H1 (cell line): ENCODE results near the gene SELENOI. TPM values are rescaled to one million over a fixed set of nuclear protein-coding genes. Genes with fewer than 3 reads are reported as not detected.

ENCODE experiments used
- CTCF ChIA-PET: fragments of 300-600 bp; sonication (Branson Sonifier 250); formaldehyde crosslinking; loops from one replicate; lab custom pipeline; 2021; ENCODE audit not compliant: partially characterized antibody; lab: Charles Lee
- POLR2A ChIA-PET: fragments of 300-600 bp; sonication (Branson Sonifier 250); formaldehyde crosslinking; loops from one replicate; lab custom pipeline; 2021; ENCODE audit warnings: inconsistent platforms; ENCODE audit not compliant: partially characterized antibody; lab: Charles Lee
- DNase-seq, 2 experiments: peaks; one replicate each; pipeline versions ENCODE4 v3.0.0 to v3.0.0-alpha.2; 2010 to 2022; ENCODE audit warnings: low spot score in 2 of 2, low read depth in 1 of 2, mixed read lengths in 1 of 2
- FAIRE-seq: peaks from 2 replicates; lab custom pipeline; 2011; peaks lifted over from hg19 to GRCh38; lab: Jason Lieb, UNC
- H2AFZ ChIP-seq: 2 replicates; pipeline ENCODE4 v1.8.1; 2012; ENCODE audit warnings: low read length, inconsistent platforms
- H2AK5ac ChIP-seq: 2 replicates; pipeline ENCODE4 v1.6.1; 2013; ENCODE audit warnings: low read depth, low read length
- H2BK120ac ChIP-seq: replicated peaks from 2 replicates; pipeline ENCODE3; 2013; ENCODE audit warnings: low read depth, low read length, inconsistent platforms
- H2BK12ac ChIP-seq: 2 replicates; pipeline ENCODE4 v1.6.1; 2013; ENCODE audit warnings: low read depth, low read length
- H2BK15ac ChIP-seq: 2 replicates; pipeline ENCODE4 v1.6.1; 2013; ENCODE audit warnings: low read length
- H2BK20ac ChIP-seq: 2 replicates; pipeline ENCODE4 v1.6.1; 2013; ENCODE audit warnings: low read length
- H2BK5ac ChIP-seq: 2 replicates; pipeline ENCODE4 v1.6.1; 2013; ENCODE audit warnings: low read depth, low read length
- H3K14ac ChIP-seq: 2 replicates; pipeline ENCODE4 v1.6.1; 2013; ENCODE audit warnings: inconsistent platforms; ENCODE audit not compliant: insufficient read length
- H3K18ac ChIP-seq: 2 replicates; pipeline ENCODE4 v1.6.1; 2013; ENCODE audit warnings: low read length; ENCODE audit errors: extremely low read depth
- H3K23ac ChIP-seq: 2 replicates; pipeline ENCODE4 v1.6.1; 2013; ENCODE audit warnings: inconsistent platforms; ENCODE audit not compliant: insufficient read length
- H3K23me2 ChIP-seq: 2 replicates; pipeline ENCODE4 v1.6.1; 2013; ENCODE audit warnings: low read depth, low read length
- H3K27ac ChIP-seq: 2 replicates; pipeline ENCODE4 v1.6.1; 2011; ENCODE audit warnings: low read depth, low read length, inconsistent platforms
- H3K27me3 ChIP-seq, 4 experiments: replicated peaks in 1 of 4; 1 replicate in 1 of 4; 2 replicates in 3 of 4; pipeline versions ENCODE4 v1.6.1 to v1.8.1; 2011 to 2013; ENCODE audit warnings: low read length in 3 of 4, mild to moderate bottlenecking in 3 of 4, inconsistent platforms in 2 of 4, mixed read lengths in 2 of 4, moderate library complexity in 1 of 4; ENCODE audit not compliant: control insufficient read depth in 3 of 4, insufficient read depth in 3 of 4; ENCODE audit errors: extremely low read depth in 1 of 4
- H3K36me3 ChIP-seq, 4 experiments: 2 replicates each; pipeline versions ENCODE4 v1.6.1 to v1.8.1; 2011 to 2013; ENCODE audit warnings: mild to moderate bottlenecking in 4 of 4, low read length in 3 of 4, moderate library complexity in 2 of 4, control low read depth in 1 of 4, inconsistent platforms in 1 of 4; ENCODE audit not compliant: insufficient read depth in 4 of 4, control insufficient read depth in 2 of 4
- H3K4ac ChIP-seq: replicated peaks from 2 replicates; pipeline ENCODE3; 2013; ENCODE audit warnings: low read length, low read depth, mixed read lengths, inconsistent platforms; ENCODE audit not compliant: insufficient read length
- H3K4me1 ChIP-seq, 4 experiments: replicated peaks in 1 of 4; 1 replicate in 1 of 4; 2 replicates in 3 of 4; pipeline versions ENCODE4 v1.6.1 to v1.8.1; 2011 to 2013; ENCODE audit warnings: low read length in 3 of 4, inconsistent platforms in 2 of 4, mixed read lengths in 1 of 4; ENCODE audit not compliant: insufficient read depth in 4 of 4, control insufficient read depth in 3 of 4
- H3K4me2 ChIP-seq, 2 experiments: 2 replicates each; pipeline versions ENCODE4 v1.6.1 to v1.8.1; 2011 to 2013; ENCODE audit warnings: low read depth in 2 of 2, low read length in 2 of 2, control low read depth in 1 of 2, inconsistent platforms in 1 of 2, mild to moderate bottlenecking in 1 of 2; ENCODE audit not compliant: insufficient read depth in 1 of 2
- H3K4me3 ChIP-seq, 4 experiments: fragments of 200-600, 300-600 bp in 1 of 4; sonication (generic), shearing (Covaris generic), sonication (Bioruptor Twin) in 1 of 4; 2 replicates each; pipeline versions ENCODE4 v1.5.1 to v1.8.1; 2011 to 2016; ENCODE audit warnings: low read length in 4 of 4, low read depth in 3 of 4, control low read depth in 2 of 4, inconsistent platforms in 2 of 4, mild to moderate bottlenecking in 2 of 4, mixed read lengths in 1 of 4, moderate library complexity in 1 of 4; ENCODE audit not compliant: insufficient read depth in 2 of 4; ENCODE audit errors: extremely low read depth in 1 of 4
- H3K56ac ChIP-seq: replicated peaks from 2 replicates; pipeline ENCODE3; 2013; ENCODE audit warnings: low read depth, mild to moderate bottlenecking, mixed read lengths, low read length, inconsistent platforms; ENCODE audit not compliant: insufficient read length
- H3K79me1 ChIP-seq: 2 replicates; pipeline ENCODE4 v1.6.1; 2013; ENCODE audit warnings: low read depth, low read length, control low read depth
- H3K79me2 ChIP-seq, 2 experiments: 2 replicates each; pipeline versions ENCODE4 v1.6.1 to v1.8.1; 2012 to 2013; ENCODE audit warnings: low read length in 2 of 2, mild to moderate bottlenecking in 2 of 2, inconsistent platforms in 1 of 2; ENCODE audit not compliant: insufficient read depth in 2 of 2, control insufficient read depth in 1 of 2
- H3K9ac ChIP-seq, 4 experiments: replicated peaks in 1 of 4; 1 replicate in 1 of 4; 2 replicates in 3 of 4; pipeline versions ENCODE4 v1.6.1 to v1.8.1; 2011 to 2013; ENCODE audit warnings: low read depth in 3 of 4, low read length in 3 of 4, control low read depth in 2 of 4, mild to moderate bottlenecking in 2 of 4, moderate library complexity in 2 of 4, inconsistent platforms in 1 of 4; ENCODE audit errors: extremely low read depth in 1 of 4
- H3K9me3 ChIP-seq, 2 experiments: 2 replicates each; pipeline versions ENCODE4 v1.6.1 to v1.8.1; 2012 to 2013; ENCODE audit warnings: mild to moderate bottlenecking in 2 of 2, moderate library complexity in 2 of 2, control low read depth in 1 of 2, inconsistent platforms in 1 of 2, low read depth in 1 of 2, low read length in 1 of 2, mixed read lengths in 1 of 2; ENCODE audit not compliant: insufficient read depth in 2 of 2
- H4K20me1 ChIP-seq, 2 experiments: replicated peaks in 1 of 2; 2 replicates each; pipeline versions ENCODE3 to v1.8.1; 2011 to 2013; ENCODE audit warnings: inconsistent platforms in 2 of 2, low read length in 2 of 2, mild to moderate bottlenecking in 1 of 2; ENCODE audit not compliant: insufficient read depth in 2 of 2, control insufficient read depth in 1 of 2
- H4K5ac ChIP-seq: 2 replicates; pipeline ENCODE4 v1.6.1; 2013; ENCODE audit warnings: low read length, low read depth, mixed read lengths, inconsistent platforms; ENCODE audit not compliant: insufficient read length
- H4K8ac ChIP-seq: 2 replicates; pipeline ENCODE4 v1.8.0; 2013; ENCODE audit warnings: mild to moderate bottlenecking, moderate library complexity, low read length, inconsistent platforms; ENCODE audit not compliant: insufficient read depth; ENCODE audit errors: extremely low read depth
- H4K91ac ChIP-seq: replicated peaks from 2 replicates; pipeline ENCODE3; 2013; ENCODE audit warnings: low read length, mixed read lengths, inconsistent platforms; ENCODE audit not compliant: insufficient read length
- CHD2 ChIP-seq: IDR thresholded peaks from 2 replicates; pipeline ENCODE4 v1.6.1; 2012; ENCODE audit warnings: low read length, improper control_type of control experiment
- HDAC2 ChIP-seq, 2 experiments: fragments of 300-600 bp in 1 of 2; sonication (generic) in 1 of 2; IDR thresholded peaks; 2 replicates each; pipeline ENCODE4 v1.6.1; 2011 to 2012; ENCODE audit warnings: low read depth in 2 of 2, low read length in 2 of 2, mild to moderate bottlenecking in 2 of 2, moderate library complexity in 2 of 2, borderline replicate concordance in 1 of 2, inconsistent platforms in 1 of 2
- POLR2A ChIP-seq, 2 experiments: IDR thresholded peaks; 1 replicate in 1 of 2; 2 replicates in 1 of 2; pipeline ENCODE4 v1.6.1; 2011; ENCODE audit warnings: low read depth in 2 of 2, low read length in 2 of 2, mild to moderate bottlenecking in 2 of 2; ENCODE audit errors: control extremely low read depth in 1 of 2
- POU5F1 ChIP-seq: IDR thresholded peaks from 2 replicates; pipeline ENCODE4 v1.6.1; 2011; ENCODE audit warnings: low read depth, mild to moderate bottlenecking, low read length, moderate library complexity
- SAP30 ChIP-seq: fragments of 300-600 bp; sonication (generic); IDR thresholded peaks from 2 replicates; pipeline ENCODE4 v1.7.1; 2012; ENCODE audit warnings: low read length, moderate library complexity, mild to moderate bottlenecking, inconsistent platforms; ENCODE audit not compliant: insufficient read depth, insufficient replicate concordance
- SP2 ChIP-seq: IDR thresholded peaks from 2 replicates; pipeline ENCODE4 v1.6.1; 2012; ENCODE audit warnings: mild to moderate bottlenecking, low read length, inconsistent platforms
- TCF12 ChIP-seq: IDR thresholded peaks from 2 replicates; pipeline ENCODE4 v1.6.1; 2011; ENCODE audit warnings: low read depth, mild to moderate bottlenecking, low read length
- USF2 ChIP-seq: IDR thresholded peaks from 2 replicates; pipeline ENCODE4 v1.6.1; 2011; ENCODE audit warnings: low read length, improper control_type of control experiment
- ZNF274 ChIP-seq: IDR thresholded peaks from 2 replicates; pipeline ENCODE4 v1.7.0; 2012; ENCODE audit warnings: low read length, borderline replicate concordance; ENCODE audit errors: extremely low read depth
- WGBS, 2 experiments: shearing (Covaris generic) in 1 of 2; methylation state at CpG; one replicate each; pipeline versions ENCODE4 v1.1.6 to v1.1.7; 2013 to 2015; ENCODE audit warnings: low lambda C conversion rate in 2 of 2, mixed read lengths in 2 of 2, inconsistent platforms in 1 of 2, low coverage in 1 of 2, missing lambda C conversion rate in 1 of 2; ENCODE audit not compliant: insufficient replicate concordance in 2 of 2, insufficient coverage in 1 of 2, insufficient read length in 1 of 2; ENCODE audit errors: extremely low coverage in 1 of 2, missing lambda C conversion rate in 1 of 2; 5-methylcytosine and 5-hydroxymethylcytosine counted together
- polyA plus RNA-seq, 7 experiments: library from polyadenylated mRNA; depleted of rRNA in 3 of 7; stranded (reverse) in 5 of 7; unstranded in 2 of 7; fragments of >200 nt in 5 of 7; fragments of 200-250 nt in 2 of 7; gene quantifications; 1 replicate in 5 of 7; 2 replicates in 1 of 7; 4 replicates in 1 of 7; pipeline versions ENCODE4 v1.2.1 to v1.2.3, GENCODE V29; 2011 to 2013; ENCODE audit warnings: missing spikeins in 2 of 7, mixed read lengths in 2 of 7
- total RNA-seq: library from RNA; stranded (reverse); fragmentation: NEBNext Ultra II Directional; extraction: Animal tissue kit (Norgen Biotek cat#: 25700); gene quantifications from 2 replicates; pipeline ENCODE4 v1.2.1, GENCODE V29; 2021
- TF ChIP-seq, protein P1 (sequence below), 3 experiments: IDR thresholded peaks; 1 replicate in 2 of 3; 2 replicates in 1 of 3; pipeline versions ENCODE4 v1.5.1 to v1.6.1; 2011; ENCODE audit warnings: low read length in 3 of 3, mild to moderate bottlenecking in 3 of 3, inconsistent platforms in 2 of 3, low read depth in 1 of 3, moderate library complexity in 1 of 3; ENCODE audit not compliant: insufficient read depth in 1 of 3; ENCODE audit errors: control extremely low read depth in 1 of 3

The SELENOI gene
- total and polyA plus RNA-seq, 2 of the 8 experiments (the other 6 are each of a cell fraction or from before 2014, with no cell fraction given) = 15.9 to 63.8 TPM

- POLR2A ChIA-PET = interaction anchor here (0.8 kb wide), 1 partner anchor 8 kb away, joined by 3 read pairs; no protein-coding TSS in a partner anchor
- Histone ChIP-seq H3K9me3 (no peaks in the 10 kb centered on the region), H3K23me2 (peaks cover 2% of the 10 kb centered on the region; the same call in 1 of the 2 replicates), H3K79me1 (no peaks in the 10 kb centered on the region), H4K5ac (no peak overlapping the region), H3K27ac (no peak overlapping the region), H4K91ac (no peak overlapping the region), H3K4ac (no peak overlapping the region), H3K9ac (no peak overlapping the region), H3K27me3 (no peaks in the 10 kb centered on the region), H2BK15ac (no peak overlapping the region), H2BK120ac (no peak overlapping the region), H2BK12ac (no peak overlapping the region), H4K20me1 (no peaks in the 10 kb centered on the region), H3K14ac (no peak overlapping the region), H2BK5ac (no peak overlapping the region), H3K56ac (no peak overlapping the region), H3K18ac (no peak overlapping the region), H3K4me2 (no peak overlapping the region), H3K4me3 (no peak overlapping the region), H2BK20ac (no peak overlapping the region), H3K23ac (no peak overlapping the region), H3K36me3 (no peaks in the 10 kb centered on the region), H3K4me1 (peaks cover 0 to 2% (median 0%) of the 10 kb centered on the region in 4 experiments; a peak in 3 of 7 replicates), H3K79me2 (peaks cover 0 to 11% of the 10 kb centered on the region in 2 experiments; a peak in 2 of 4 replicates), H2AFZ (no peak overlapping the region), H4K8ac (no peak overlapping the region), H2AK5ac (no peak overlapping the region)
- WGBS, 2 experiments = 84% methylated on average over 3 of the region's 3 CpGs; no CpG with 5 or more reads in 1 of the 2 experiments
- DNase-seq (no peak), FAIRE-seq (no peak)
- CTCF ChIA-PET = no interaction called here
- TF ChIP-seq SAP30 (no peak), ZNF274 (no peak), HDAC2 (IDR thresholded peaks at IDR 0.05; ENCODE audit: borderline replicate concordance in 1 of 2, low read depth in 2 of 2, low read length in 2 of 2) (no peak), TCF12 (no peak), CHD2 (no peak), SP2 (no peak), POLR2A (IDR thresholded peaks at IDR 0.05; ENCODE audit: control extremely low read depth in 1 of 2, low read depth in 2 of 2, low read length in 2 of 2) (no peak), POU5F1 (no peak), USF2 (no peak)
- TF ChIP-seq, protein P1, sequence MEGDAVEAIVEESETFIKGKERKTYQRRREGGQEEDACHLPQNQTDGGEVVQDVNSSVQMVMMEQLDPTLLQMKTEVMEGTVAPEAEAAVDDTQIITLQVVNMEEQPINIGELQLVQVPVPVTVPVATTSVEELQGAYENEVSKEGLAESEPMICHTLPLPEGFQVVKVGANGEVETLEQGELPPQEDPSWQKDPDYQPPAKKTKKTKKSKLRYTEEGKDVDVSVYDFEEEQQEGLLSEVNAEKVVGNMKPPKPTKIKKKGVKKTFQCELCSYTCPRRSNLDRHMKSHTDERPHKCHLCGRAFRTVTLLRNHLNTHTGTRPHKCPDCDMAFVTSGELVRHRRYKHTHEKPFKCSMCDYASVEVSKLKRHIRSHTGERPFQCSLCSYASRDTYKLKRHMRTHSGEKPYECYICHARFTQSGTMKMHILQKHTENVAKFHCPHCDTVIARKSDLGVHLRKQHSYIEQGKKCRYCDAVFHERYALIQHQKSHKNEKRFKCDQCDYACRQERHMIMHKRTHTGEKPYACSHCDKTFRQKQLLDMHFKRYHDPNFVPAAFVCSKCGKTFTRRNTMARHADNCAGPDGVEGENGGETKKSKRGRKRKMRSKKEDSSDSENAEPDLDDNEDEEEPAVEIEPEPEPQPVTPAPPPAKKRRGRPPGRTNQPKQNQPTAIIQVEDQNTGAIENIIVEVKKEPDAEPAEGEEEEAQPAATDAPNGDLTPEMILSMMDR (IDR thresholded peaks at IDR 0.05; ENCODE audit: control extremely low read depth in 1 of 3, insufficient read depth in 1 of 3, low read depth in 1 of 3, low read length in 3 of 3) = no peak
Measured at GRCh38 chr2:26340831-26341230, 5.1 kb upstream of the SELENOI start.
